ENCODE results near the gene PDCL2. TPM values are rescaled to one million over a fixed set of nuclear protein-coding genes. Genes with fewer than 3 reads are reported as not detected.
"Not testable (repeated sequence)": the region's sequence is repeated elsewhere in the genome, so short reads cannot be mapped to it uniquely, and the experiment has no call there.

The PDCL2 gene
- total RNA-seq, 1 donor from 2014 or later, result not detected

- no peak for TF ChIP-seq CTCF (conservative IDR thresholded peaks at IDR 0.05; ENCODE audit: low read depth, low read length)
- H3K4me3 ChIP-seq (ENCODE audit: low read depth, low read length), result no peak overlapping the region
- DNase-seq (ENCODE audit: low read depth), result no peak
Measured at GRCh38 chr4:55633903-55634302, 41.9 kb upstream of the PDCL2 start.

- H3K4me3 ChIP-seq (ENCODE audit: low read depth, low read length), result no peak overlapping the region
- DNase-seq (ENCODE audit: low read depth), result no peak
- no peak for TF ChIP-seq CTCF (conservative IDR thresholded peaks at IDR 0.05; ENCODE audit: low read depth, low read length)
Measured at GRCh38 chr4:55625835-55626234, 33.8 kb upstream of the PDCL2 start.

GRCh38 chr4:55624063-55624462, 32.0 kb upstream of the PDCL2 start:
- not testable (repeated sequence) for DNase-seq (ENCODE audit: low read depth); H3K4me3 ChIP-seq (ENCODE audit: low read depth, low read length)

GRCh38 chr4:55618546-55619143, 26.6 kb upstream of the PDCL2 start:
- DNase-seq (ENCODE audit: low read depth), result no peak
- no peak overlapping the region for H3K4me3 ChIP-seq (ENCODE audit: low read depth, low read length)
- no peak for TF ChIP-seq CTCF (conservative IDR thresholded peaks at IDR 0.05; ENCODE audit: low read depth, low read length)

- no peak for TF ChIP-seq CTCF (conservative IDR thresholded peaks at IDR 0.05; ENCODE audit: low read depth, low read length)
- H3K4me3 ChIP-seq (ENCODE audit: low read depth, low read length), result no peak overlapping the region
- no peak for DNase-seq (ENCODE audit: low read depth)
Measured at GRCh38 chr4:55617587-55618197, 25.6 kb upstream of the PDCL2 start.

- DNase-seq (ENCODE audit: low read depth), result no peak
- H3K4me3 ChIP-seq (ENCODE audit: low read depth, low read length), result no peak overlapping the region
- TF ChIP-seq CTCF (conservative IDR thresholded peaks at IDR 0.05; ENCODE audit: low read depth, low read length), result no peak
Measured at GRCh38 chr4:55615008-55615407, 23.0 kb upstream of the PDCL2 start.

- no peak for TF ChIP-seq CTCF (conservative IDR thresholded peaks at IDR 0.05; ENCODE audit: low read depth, low read length)
- no peak overlapping the region for H3K4me3 ChIP-seq (ENCODE audit: low read depth, low read length)
- no peak for DNase-seq (ENCODE audit: low read depth)
Measured at GRCh38 chr4:55613621-55614020, 21.6 kb upstream of the PDCL2 start.
